HepG2 (cell line): ENCODE measurements around the gene NIP7. TPM values are rescaled to one million over a fixed set of nuclear protein-coding genes. Genes with fewer than 3 reads are reported as not detected.
A peak's percentile ranks its signal among the peaks of the same experiment; 100 is the strongest.

ENCODE experiments used
- AHDC1 ChIP-seq: sonication (generic); formaldehyde crosslinking; IDR thresholded peaks from 2 replicates; pipeline ENCODE4 v1.5.1; 2020; ENCODE audit warnings: mild to moderate bottlenecking, missing genetic modification reagents, borderline replicate concordance
- ATF6 ChIP-seq: sonication (generic); formaldehyde crosslinking; conservative IDR thresholded peaks from 2 replicates; pipeline ENCODE4 v1.4.0; 2020; ENCODE audit warnings: missing genetic modification reagents
- CBX2 ChIP-seq, 2 experiments: fragments of 200-600 bp in 1 of 2; sonication (generic); formaldehyde crosslinking in 1 of 2; IDR thresholded peaks; 2 replicates each; pipeline versions ENCODE4 v1.7.0 to v1.8.1; 2018 to 2022; ENCODE audit warnings: low read depth in 2 of 2, low read length in 1 of 2, mild to moderate bottlenecking in 1 of 2, missing genetic modification reagents in 1 of 2
- DBP ChIP-seq: sonication (generic); formaldehyde crosslinking; IDR thresholded peaks from 2 replicates; pipeline ENCODE4 v1.4.0; 2020; ENCODE audit warnings: missing genetic modification reagents; ENCODE audit errors: not compliant biosample characterization
- HNRNPLL ChIP-seq: fragments of 200-400 bp; formaldehyde crosslinking; IDR thresholded peaks from 2 replicates; pipeline ENCODE4 v1.6.1; 2017; ENCODE audit warnings: mild to moderate bottlenecking, low read depth, low read length; ENCODE audit not compliant: poor library complexity, severe bottlenecking
- JDP2 ChIP-seq: sonication (generic); formaldehyde crosslinking; IDR thresholded peaks from 2 replicates; pipeline ENCODE4 v1.8.1; 2022; ENCODE audit warnings: missing genetic modification reagents, borderline replicate concordance
- POLR2AphosphoS5 ChIP-seq: IDR thresholded peaks from 2 replicates; pipeline ENCODE4 v1.6.1; 2012; ENCODE audit warnings: low read depth, low read length
- RFXAP ChIP-seq: sonication (generic); formaldehyde crosslinking; IDR thresholded peaks from 2 replicates; pipeline ENCODE4 v1.4.0; 2020; ENCODE audit warnings: missing genetic modification reagents, borderline replicate concordance
- SNAI1 ChIP-seq: sonication (generic); formaldehyde crosslinking; IDR thresholded peaks from 2 replicates; pipeline ENCODE4 v1.5.0; 2020; ENCODE audit warnings: mild to moderate bottlenecking, missing genetic modification reagents, borderline replicate concordance
- TFE3 ChIP-seq: IDR thresholded peaks from 2 replicates; pipeline ENCODE4 v1.6.1; 2016
- ZC3H4 ChIP-seq: sonication (generic); formaldehyde crosslinking; IDR thresholded peaks from 2 replicates; pipeline ENCODE4 v1.4.0; 2020; ENCODE audit warnings: missing genetic modification reagents, borderline replicate concordance
- ZFAT ChIP-seq: sonication (generic); formaldehyde crosslinking; conservative IDR thresholded peaks from 2 replicates; pipeline ENCODE4 v1.8.1; 2023; ENCODE audit warnings: missing genetic modification reagents, inconsistent platforms
- ZNF280B ChIP-seq: sonication (generic); formaldehyde crosslinking; IDR thresholded peaks from 2 replicates; pipeline ENCODE4 v1.5.0; 2020; ENCODE audit warnings: missing genetic modification reagents, mild to moderate bottlenecking, borderline replicate concordance
- ZNF510 ChIP-seq: sonication (generic); formaldehyde crosslinking; IDR thresholded peaks from 2 replicates; pipeline ENCODE4 v1.4.0; 2020; ENCODE audit warnings: low read depth, mild to moderate bottlenecking, missing genetic modification reagents
- polyA plus RNA-seq, 8 experiments: library from polyadenylated mRNA; depleted of rRNA in 3 of 8; stranded (reverse) in 7 of 8; unstranded in 1 of 8; fragments of >200 nt; fragmentation: Illumina TruSeq in 4 of 8; extraction: Trizol in 4 of 8; gene quantifications; 2 replicates each; pipeline versions ENCODE4 v1.2.1 to v1.2.3, GENCODE V29; 2011 to 2016; ENCODE audit warnings: low read depth in 4 of 8, missing spikeins in 1 of 8, mixed read lengths in 1 of 8; ENCODE audit not compliant: insufficient read depth in 1 of 8
- total RNA-seq, 5 experiments: library from RNA; depleted of rRNA; stranded (reverse); fragments of >200 nt; fragmentation: Illumina TruSeq; extraction: Trizol; gene quantifications; 2 replicates each; pipeline ENCODE4 v1.2.3, GENCODE V29; 2016; ENCODE audit warnings: low read depth in 1 of 5

The NIP7 gene
- total and polyA plus RNA-seq, 2 of the 13 experiments (the other 11 are each of a cell fraction or from before 2014, with no cell fraction given): 15.3 to 114 TPM

GRCh38 chr16:69339289-69340094 is at the start of gene NIP7, which contains the start of gene COG8 (continued):
- no peak; the same call in 1 of the 2 replicates for TF ChIP-seq ATF6 (CRISPR knock-in tag)
- TF ChIP-seq SNAI1 (CRISPR knock-in tag): peak; percentile 96; the same call in 1 of the 2 replicates
- peak; percentile 78 for TF ChIP-seq TFE3
- 0 out of 2 replicates have a peak, but pooled peaks have one; percentile 76 for TF ChIP-seq ZFAT (CRISPR knock-in tag)
- peak; percentile 21; the same call in 1 of the 2 replicates for TF ChIP-seq JDP2 (CRISPR knock-in tag)
- peak; percentile 80; the same call in 1 of the 2 replicates for TF ChIP-seq AHDC1 (CRISPR knock-in tag)
- TF ChIP-seq RFXAP (CRISPR knock-in tag): peak; percentile 95
- TF ChIP-seq CBX2 (IDR thresholded peaks at IDR 0.05; ENCODE audit: low read depth, low read length): no peak
- no peak for TF ChIP-seq CBX2 (CRISPR knock-in tag; IDR thresholded peaks at IDR 0.05; ENCODE audit: low read depth)
- TF ChIP-seq DBP: peak; percentile 90
- TF ChIP-seq ZNF510: no peak; the same call in 1 of the 2 replicates
- TF ChIP-seq ZC3H4 (CRISPR knock-in tag): no peak
- peak; percentile 94 for TF ChIP-seq POLR2AphosphoS5
- TF ChIP-seq ZNF280B: peak; percentile 69
- TF ChIP-seq HNRNPLL: peak; percentile 80
